Measurements from ENCODE around the gene TXNRD1.

DNA sequence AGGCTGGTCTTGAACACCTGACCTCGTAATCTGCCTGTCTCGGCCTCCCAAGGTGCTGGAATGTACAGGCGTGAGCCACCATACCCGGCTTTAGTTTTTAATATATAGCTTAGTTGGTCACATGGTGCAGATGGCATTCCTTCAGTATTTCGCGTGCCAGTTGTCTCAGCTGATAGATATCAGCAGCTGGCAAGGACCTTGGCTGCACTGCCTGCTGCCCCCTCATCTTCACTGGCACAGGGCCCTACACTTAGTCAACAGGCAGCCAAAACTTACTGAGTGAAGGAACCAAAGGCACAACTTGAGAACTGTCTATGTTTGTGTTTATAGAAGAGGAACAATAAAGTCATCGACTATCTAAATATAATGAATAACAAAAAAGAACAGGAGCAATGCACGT, 119.0 kb downstream of the TXNRD1 start:
- TF ChIP-seq, protein P1, sequence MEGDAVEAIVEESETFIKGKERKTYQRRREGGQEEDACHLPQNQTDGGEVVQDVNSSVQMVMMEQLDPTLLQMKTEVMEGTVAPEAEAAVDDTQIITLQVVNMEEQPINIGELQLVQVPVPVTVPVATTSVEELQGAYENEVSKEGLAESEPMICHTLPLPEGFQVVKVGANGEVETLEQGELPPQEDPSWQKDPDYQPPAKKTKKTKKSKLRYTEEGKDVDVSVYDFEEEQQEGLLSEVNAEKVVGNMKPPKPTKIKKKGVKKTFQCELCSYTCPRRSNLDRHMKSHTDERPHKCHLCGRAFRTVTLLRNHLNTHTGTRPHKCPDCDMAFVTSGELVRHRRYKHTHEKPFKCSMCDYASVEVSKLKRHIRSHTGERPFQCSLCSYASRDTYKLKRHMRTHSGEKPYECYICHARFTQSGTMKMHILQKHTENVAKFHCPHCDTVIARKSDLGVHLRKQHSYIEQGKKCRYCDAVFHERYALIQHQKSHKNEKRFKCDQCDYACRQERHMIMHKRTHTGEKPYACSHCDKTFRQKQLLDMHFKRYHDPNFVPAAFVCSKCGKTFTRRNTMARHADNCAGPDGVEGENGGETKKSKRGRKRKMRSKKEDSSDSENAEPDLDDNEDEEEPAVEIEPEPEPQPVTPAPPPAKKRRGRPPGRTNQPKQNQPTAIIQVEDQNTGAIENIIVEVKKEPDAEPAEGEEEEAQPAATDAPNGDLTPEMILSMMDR (IDR thresholded peaks at IDR 0.05) = no peak
- no peak for TF ChIP-seq ZFX (IDR thresholded peaks at IDR 0.05; ENCODE audit: borderline replicate concordance)
